Measurements from ENCODE around the gene GPR4.
"Not testable (repeated sequence)": the region's sequence is repeated elsewhere in the genome, so short reads cannot be mapped to it uniquely, and the experiment has no call there.

GPR4 gene

GRCh38 chr19:45629704-45630103 lies 27.7 kb upstream of the GPR4 start:
- H3K4me3 ChIP-seq, result no peak overlapping the region
- H3K27ac ChIP-seq, result peak overlapping the region in 3 of 21 experiments; percentile 1 to 54 (median 38)

GRCh38 chr19:45628219-45628618 lies 26.2 kb upstream of the GPR4 start:
- not testable (repeated sequence) for H3K27ac ChIP-seq, H3K4me3 ChIP-seq

GRCh38 chr19:45623984-45624383 lies 22.0 kb upstream of the GPR4 start:
- Histone ChIP-seq H3K4me3 (no peak overlapping the region), H3K27ac (no peak overlapping the region)

- Histone ChIP-seq H3K4me3 (no peak overlapping the region), H3K27ac (no peak overlapping the region)
These were observed 20.0 kb upstream of the GPR4 start for GRCh38 chr19:45621976-45622503.

GRCh38 chr19:45621389-45621788 lies 19.4 kb upstream of the GPR4 start:
- no peak overlapping the region for H3K4me3 ChIP-seq
- H3K27ac ChIP-seq, result no peak overlapping the region

GRCh38 chr19:45616704-45617017 lies 14.6 kb upstream of the GPR4 start:
- no peak overlapping the region for H3K4me3 ChIP-seq
- no peak overlapping the region for H3K27ac ChIP-seq

GRCh38 chr19:45615795-45616703 lies 14.0 kb upstream of the GPR4 start:
- no peak overlapping the region for H3K4me3 ChIP-seq
- peak overlapping the region in 5 of 21 experiments; percentile 29 to 55 (median 39) for H3K27ac ChIP-seq

GRCh38 chr19:45615056-45615455 lies 13.0 kb upstream of the GPR4 start:
- not testable (repeated sequence) for H3K4me3 ChIP-seq
- H3K27ac ChIP-seq, result peak overlapping the region in 18 of 21 experiments; percentile 16 to 85 (median 64)

- H3K4me3 ChIP-seq, result no peak overlapping the region
- peak overlapping the region in 20 of 21 experiments; percentile 16 to 85 (median 62) for H3K27ac ChIP-seq
These were observed 12.1 kb upstream of the GPR4 start for GRCh38 chr19:45613926-45614725.

GRCh38 chr19:45608948-45609347 lies 6.9 kb upstream of the GPR4 start:
- no peak overlapping the region for H3K27ac ChIP-seq
- no peak overlapping the region for H3K4me3 ChIP-seq

- Histone ChIP-seq H3K27ac (peak overlapping the region in 11 of 21 experiments; percentile 16 to 73 (median 46)), H3K4me3 (no peak overlapping the region)
These were observed 5.3 kb upstream of the GPR4 start for GRCh38 chr19:45607071-45608029.

GRCh38 chr19:45601115-45601514 lies 897 bp downstream of the GPR4 start:
- H3K4me3 ChIP-seq, result peak overlapping the region; percentile 5 to 35 (median 22)

GRCh38 chr19:45600340-45600885 lies 1.6 kb downstream of the GPR4 start:
- Histone ChIP-seq H3K4me3 (no peak overlapping the region), H3K27ac (peak overlapping the region in 1 of 21 experiments; percentile 6)

More at GRCh38 chr19:45601115-45601514, 897 bp downstream of the GPR4 start:
- peak overlapping the region in 5 of 21 experiments; percentile 17 to 52 (median 40) for H3K27ac ChIP-seq

- Histone ChIP-seq H3K4me3 (no peak overlapping the region), H3K27ac (peak overlapping the region in 4 of 21 experiments; percentile 2 to 36 (median 4))
These were observed 2.7 kb downstream of the GPR4 start for GRCh38 chr19:45599286-45599685.

GRCh38 chr19:45598267-45599001 lies 3.6 kb downstream of the GPR4 start:
- H3K4me3 ChIP-seq, result no peak overlapping the region
- H3K27ac ChIP-seq, result peak overlapping the region in 10 of 21 experiments; percentile 2 to 56 (median 24)

- peak overlapping the region in 10 of 21 experiments; percentile 2 to 56 (median 24) for H3K27ac ChIP-seq
- H3K4me3 ChIP-seq, result no peak overlapping the region
These were observed 4.4 kb downstream of the GPR4 start for GRCh38 chr19:45597425-45598111.

GRCh38 chr19:45595814-45596213 lies 6.2 kb downstream of the GPR4 start:
- Histone ChIP-seq H3K27ac (no peak overlapping the region), H3K4me3 (no peak overlapping the region)

- Histone ChIP-seq H3K27ac (no peak overlapping the region), H3K4me3 (no peak overlapping the region)
These were observed 8.5 kb downstream of the GPR4 start for GRCh38 chr19:45593520-45593919.
